Body of pancreas (tissue), 4 donors: ENCODE results near the gene MTCL3.

Source experiments
- POLR2A ChIP-seq, 3 donors: fragments of 450-650 bp; IDR thresholded peaks; one replicate each; pipeline ENCODE4 v1.6.1; 2016; ENCODE audit warnings: antibody characterized with exemption in 3 of 3, mild to moderate bottlenecking in 2 of 3
- TF ChIP-seq, protein P1 (sequence below), 7 experiments: fragments of 450-650 bp in 4 of 7; fragments of 200-600 bp in 3 of 7; sonication (generic) in 3 of 7; IDR thresholded peaks; one replicate each; pipeline ENCODE4 v1.5.1; 2016 to 2019; ENCODE audit warnings: antibody characterized with exemption in 7 of 7

DNA sequence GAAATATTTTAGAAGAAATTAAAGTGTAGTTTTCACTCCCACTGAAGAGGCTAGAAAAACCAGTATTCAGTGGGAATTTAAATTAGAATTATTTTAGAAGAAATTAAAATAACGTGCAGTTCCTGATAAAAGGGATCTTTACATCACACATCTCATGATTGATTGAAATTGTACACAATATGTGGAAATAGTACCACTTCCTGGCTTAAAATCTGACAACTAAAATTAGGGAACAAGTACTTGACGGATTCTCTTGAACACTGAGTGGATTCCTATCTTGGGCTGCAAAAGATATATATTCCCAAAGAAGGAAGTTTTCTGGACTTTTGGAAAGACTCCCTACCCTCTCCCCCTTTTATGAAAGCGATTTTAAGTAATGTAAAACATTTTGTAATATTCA is 14.6 kb upstream of the MTCL3 start:
- TF ChIP-seq, protein P1, sequence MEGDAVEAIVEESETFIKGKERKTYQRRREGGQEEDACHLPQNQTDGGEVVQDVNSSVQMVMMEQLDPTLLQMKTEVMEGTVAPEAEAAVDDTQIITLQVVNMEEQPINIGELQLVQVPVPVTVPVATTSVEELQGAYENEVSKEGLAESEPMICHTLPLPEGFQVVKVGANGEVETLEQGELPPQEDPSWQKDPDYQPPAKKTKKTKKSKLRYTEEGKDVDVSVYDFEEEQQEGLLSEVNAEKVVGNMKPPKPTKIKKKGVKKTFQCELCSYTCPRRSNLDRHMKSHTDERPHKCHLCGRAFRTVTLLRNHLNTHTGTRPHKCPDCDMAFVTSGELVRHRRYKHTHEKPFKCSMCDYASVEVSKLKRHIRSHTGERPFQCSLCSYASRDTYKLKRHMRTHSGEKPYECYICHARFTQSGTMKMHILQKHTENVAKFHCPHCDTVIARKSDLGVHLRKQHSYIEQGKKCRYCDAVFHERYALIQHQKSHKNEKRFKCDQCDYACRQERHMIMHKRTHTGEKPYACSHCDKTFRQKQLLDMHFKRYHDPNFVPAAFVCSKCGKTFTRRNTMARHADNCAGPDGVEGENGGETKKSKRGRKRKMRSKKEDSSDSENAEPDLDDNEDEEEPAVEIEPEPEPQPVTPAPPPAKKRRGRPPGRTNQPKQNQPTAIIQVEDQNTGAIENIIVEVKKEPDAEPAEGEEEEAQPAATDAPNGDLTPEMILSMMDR (IDR thresholded peaks at IDR 0.05): no peak
- no peak for TF ChIP-seq POLR2A (IDR thresholded peaks at IDR 0.05)
